CD4-positive, alpha-beta T cell (primary cell): ENCODE data around the gene ACKR2. TPM values are rescaled to one million over a fixed set of nuclear protein-coding genes. Genes with fewer than 3 reads are reported as not detected.

ENCODE experiments used
- ATAC-seq: fragments of 200-7000 bp; cut with Tn5 transposase; one replicate; pipeline ENCODE4 v1.10.0; 2022; ENCODE audit warnings: mild to moderate bottlenecking; ENCODE audit not compliant: poor library complexity
- CTCF ChIA-PET: fragments of 350-600 bp; sonication (Branson Sonifier 250); formaldehyde crosslinking; loops from one replicate; lab custom pipeline; 2021; ENCODE audit warnings: antibody characterized with exemption, inconsistent platforms; lab: Charles Lee
- POLR2A ChIA-PET: fragments of 350-600 bp; sonication (Branson Sonifier 250); formaldehyde crosslinking; loops from one replicate; lab custom pipeline; 2021; ENCODE audit warnings: antibody characterized with exemption, inconsistent platforms; lab: Charles Lee
- DNase-seq, 14 experiments: peaks; one replicate each; pipeline ENCODE4 v3.0.0-alpha.2; 2013 to 2020; ENCODE audit warnings: mixed read lengths in 2 of 14
- H3K27ac ChIP-seq, 2 donors: one replicate each; pipeline versions ENCODE4 v1.5.1 to v1.7.0; 2013; ENCODE audit warnings: low read length in 2 of 2, low read depth in 1 of 2, mild to moderate bottlenecking in 1 of 2
- H3K27me3 ChIP-seq, 2 experiments: 1 replicate in 1 of 2; 2 replicates in 1 of 2; pipeline versions ENCODE4 v1.6.1 to v1.7.0; 2013; ENCODE audit warnings: low read length in 2 of 2, control low read depth in 1 of 2, mild to moderate bottlenecking in 1 of 2, moderate library complexity in 1 of 2; ENCODE audit not compliant: insufficient read depth in 2 of 2, control insufficient read depth in 1 of 2
- H3K36me3 ChIP-seq: one replicate; pipeline ENCODE4 v1.6.1; 2013; ENCODE audit warnings: low read length, control low read depth; ENCODE audit not compliant: insufficient read depth
- H3K4me1 ChIP-seq: one replicate; pipeline ENCODE4 v1.6.1; 2013; ENCODE audit warnings: low read length, control low read depth; ENCODE audit not compliant: insufficient read depth
- H3K4me3 ChIP-seq: one replicate; pipeline ENCODE4 v1.5.1; 2013; ENCODE audit warnings: mild to moderate bottlenecking, low read length, moderate library complexity
- H3K9me3 ChIP-seq, 2 experiments: 1 replicate in 1 of 2; 2 replicates in 1 of 2; pipeline versions ENCODE4 v1.6.1 to v1.7.0; 2013; ENCODE audit warnings: low read length in 2 of 2, mild to moderate bottlenecking in 2 of 2, control low read depth in 1 of 2, moderate library complexity in 1 of 2; ENCODE audit not compliant: control insufficient read depth in 1 of 2, insufficient read depth in 1 of 2
- H3K27ac Mint-ChIP-seq: one replicate; pipeline ENCODE4 v1.8.0; 2020; ENCODE audit warnings: mixed read lengths
- H3K27me3 Mint-ChIP-seq: one replicate; pipeline ENCODE4 v1.8.0; 2021; ENCODE audit warnings: mixed read lengths
- H3K36me3 Mint-ChIP-seq: one replicate; pipeline ENCODE4 v1.8.0; 2021; ENCODE audit warnings: low read depth, mixed read lengths
- H3K4me1 Mint-ChIP-seq: one replicate; pipeline ENCODE4 v1.8.0; 2021; ENCODE audit warnings: low read depth, mixed read lengths
- H3K4me3 Mint-ChIP-seq: one replicate; pipeline ENCODE4 v1.8.0; 2020; ENCODE audit warnings: mild to moderate bottlenecking, mixed read lengths
- H3K9me3 Mint-ChIP-seq: one replicate; pipeline ENCODE4 v1.8.0; 2020; ENCODE audit warnings: mixed read lengths
- intact Hi-C, 2 experiments: fragments of 100-400 bp; cut with DNase I in 1 of 2; cut with micrococcal nuclease in 1 of 2; formaldehyde crosslinking; loops; one replicate each; pipeline versions ENCODE4 v1.15.1 to v1.9.0; 2023 to 2025; cut with DNase I, micrococcal nuclease
- total RNA-seq, 174 experiments: library from RNA in 2 of 174; stranded (reverse) in 2 of 174; gene quantifications; one replicate each; pipeline ENCODE4 v1.2.3 and lab custom pipeline; 2021 to 2026
- TF ChIP-seq, protein P1 (sequence below): fragments of 200-600 bp; IDR thresholded peaks from one replicate; pipeline ENCODE4 v1.8.0; 2022; ENCODE audit warnings: antibody characterized with exemption, mild to moderate bottlenecking

The ACKR2 gene
- total RNA-seq, 2 experiments from 2014 or later, result 0.42 TPM; not detected in 1

DNA sequence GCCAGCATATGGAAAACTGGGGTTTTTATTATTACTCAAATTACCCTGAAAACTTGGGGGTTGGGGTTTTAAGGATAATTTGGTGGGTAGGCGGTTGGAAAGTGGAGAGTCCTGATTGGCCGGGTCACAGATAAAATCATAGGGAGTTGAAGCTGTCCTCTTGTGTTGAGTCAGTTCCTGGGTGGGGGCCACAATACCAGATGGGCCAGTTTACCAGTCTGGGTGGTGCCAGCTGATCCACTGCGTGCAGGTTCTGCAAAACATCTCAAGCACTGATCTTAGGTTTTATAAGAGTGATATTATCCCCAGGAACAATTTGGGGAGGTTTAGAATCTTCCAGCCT lies 91.8 kb downstream of the ACKR2 start:
- peaks cover 8% of the 10 kb centered on the region for H3K9me3 Mint-ChIP-seq
- H3K36me3 ChIP-seq, result no peaks in the 10 kb centered on the region
- no peak overlapping the region for H3K27ac Mint-ChIP-seq
- H3K4me1 ChIP-seq, result peaks cover 4% of the 10 kb centered on the region
- intact Hi-C loops, result no loop called here
- H3K4me1 Mint-ChIP-seq, result peaks cover 8% of the 10 kb centered on the region
- TF ChIP-seq, protein P1, sequence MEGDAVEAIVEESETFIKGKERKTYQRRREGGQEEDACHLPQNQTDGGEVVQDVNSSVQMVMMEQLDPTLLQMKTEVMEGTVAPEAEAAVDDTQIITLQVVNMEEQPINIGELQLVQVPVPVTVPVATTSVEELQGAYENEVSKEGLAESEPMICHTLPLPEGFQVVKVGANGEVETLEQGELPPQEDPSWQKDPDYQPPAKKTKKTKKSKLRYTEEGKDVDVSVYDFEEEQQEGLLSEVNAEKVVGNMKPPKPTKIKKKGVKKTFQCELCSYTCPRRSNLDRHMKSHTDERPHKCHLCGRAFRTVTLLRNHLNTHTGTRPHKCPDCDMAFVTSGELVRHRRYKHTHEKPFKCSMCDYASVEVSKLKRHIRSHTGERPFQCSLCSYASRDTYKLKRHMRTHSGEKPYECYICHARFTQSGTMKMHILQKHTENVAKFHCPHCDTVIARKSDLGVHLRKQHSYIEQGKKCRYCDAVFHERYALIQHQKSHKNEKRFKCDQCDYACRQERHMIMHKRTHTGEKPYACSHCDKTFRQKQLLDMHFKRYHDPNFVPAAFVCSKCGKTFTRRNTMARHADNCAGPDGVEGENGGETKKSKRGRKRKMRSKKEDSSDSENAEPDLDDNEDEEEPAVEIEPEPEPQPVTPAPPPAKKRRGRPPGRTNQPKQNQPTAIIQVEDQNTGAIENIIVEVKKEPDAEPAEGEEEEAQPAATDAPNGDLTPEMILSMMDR, result no peak
- ATAC-seq, result no peak
- CTCF ChIA-PET, result no interaction called here
- peaks cover 10 to 13% of the 10 kb centered on the region in 2 experiments for H3K27me3 ChIP-seq
- POLR2A ChIA-PET, result no interaction called here
- H3K36me3 Mint-ChIP-seq, result no peaks in the 10 kb centered on the region
- H3K4me3 ChIP-seq, result no peak overlapping the region
- H3K27ac ChIP-seq, result no peak overlapping the region
- H3K27me3 Mint-ChIP-seq, result peaks cover 27% of the 10 kb centered on the region
- peaks cover 0 to 8% of the 10 kb centered on the region in 2 experiments for H3K9me3 ChIP-seq
- DNase-seq, result no peak
- H3K4me3 Mint-ChIP-seq, result no peak overlapping the region

DNA sequence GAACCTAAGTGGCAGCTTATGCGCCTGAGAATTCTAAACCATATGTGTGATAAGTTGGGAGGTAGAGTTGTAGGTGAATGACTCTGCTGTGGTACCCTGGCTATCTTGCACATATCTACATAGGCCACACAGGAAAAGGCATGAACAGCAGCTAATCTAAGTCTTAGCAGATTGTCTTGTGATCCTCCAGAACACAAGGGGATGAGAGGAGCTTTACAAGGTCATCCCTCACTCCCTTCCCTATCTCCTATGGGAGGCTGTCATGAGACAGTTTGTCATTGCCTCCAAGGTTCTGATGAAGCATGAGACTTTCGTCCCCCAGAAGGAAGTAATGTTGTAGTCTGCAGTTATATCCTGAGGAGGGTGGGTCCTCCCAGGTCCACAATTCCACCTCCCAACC lies 93.0 kb downstream of the ACKR2 start:
- Mint-ChIP-seq H3K36me3 (peaks cover 7% of the 10 kb centered on the region), H3K27ac (no peak overlapping the region), H3K27me3 (peaks cover 36% of the 10 kb centered on the region), H3K4me3 (no peak overlapping the region), H3K4me1 (peaks cover 17% of the 10 kb centered on the region), H3K9me3 (peaks cover 8% of the 10 kb centered on the region)
- intact Hi-C loops, result no loop called here
- no peak overlapping the region for H3K27ac ChIP-seq
- no peak overlapping the region for H3K4me3 ChIP-seq
- H3K9me3 ChIP-seq, result peaks cover 0 to 13% of the 10 kb centered on the region in 2 experiments
- no peak for DNase-seq
- ATAC-seq, result no peak
- POLR2A ChIA-PET, result no interaction called here
- TF ChIP-seq, protein P1, result no peak
- no peaks in the 10 kb centered on the region for H3K36me3 ChIP-seq
- peaks cover 14% of the 10 kb centered on the region for H3K4me1 ChIP-seq
- CTCF ChIA-PET, result no interaction called here
- peaks cover 12 to 23% of the 10 kb centered on the region in 2 experiments for H3K27me3 ChIP-seq

DNA sequence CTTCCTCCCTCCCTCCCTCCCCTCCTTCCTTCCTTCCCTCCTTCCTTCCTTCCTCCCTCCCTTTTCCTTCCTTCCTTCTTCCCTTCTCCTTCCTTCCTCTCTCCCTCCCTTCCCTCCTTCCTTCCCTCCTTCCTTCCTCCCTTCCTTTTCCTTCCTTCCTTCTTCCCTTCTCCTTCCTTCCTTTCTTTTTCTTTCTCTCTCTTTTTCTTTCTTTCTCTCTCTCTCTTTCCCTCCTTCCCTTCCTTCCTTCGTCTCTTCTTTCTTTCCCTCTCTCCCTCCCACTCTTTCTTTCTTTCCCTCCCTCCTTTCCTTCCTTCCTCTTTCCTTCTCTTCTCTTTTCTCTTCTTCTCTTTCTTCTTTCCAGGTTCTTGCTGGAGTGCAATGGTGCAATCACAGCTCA lies 94.8 kb downstream of the ACKR2 start:
- Histone ChIP-seq H3K4me3 (no peak overlapping the region), H3K27me3 (peaks cover 18 to 23% of the 10 kb centered on the region in 2 experiments), H3K9me3 (peaks cover 0 to 13% of the 10 kb centered on the region in 2 experiments), H3K4me1 (peaks cover 14% of the 10 kb centered on the region), H3K36me3 (no peaks in the 10 kb centered on the region), H3K27ac (no peak overlapping the region)
- POLR2A ChIA-PET, result no interaction called here
- H3K4me3 Mint-ChIP-seq, result no peak overlapping the region
- no peak for ATAC-seq
- DNase-seq, result no peak
- TF ChIP-seq, protein P1, result no peak
- H3K36me3 Mint-ChIP-seq, result peaks cover 12% of the 10 kb centered on the region
- H3K4me1 Mint-ChIP-seq, result peaks cover 18% of the 10 kb centered on the region
- intact Hi-C loops, result no loop called here
- peaks cover 48% of the 10 kb centered on the region for H3K27me3 Mint-ChIP-seq
- CTCF ChIA-PET, result no interaction called here
- H3K27ac Mint-ChIP-seq, result no peak overlapping the region
- H3K9me3 Mint-ChIP-seq, result peaks cover 8% of the 10 kb centered on the region
